ENCODE results near the gene SLC35F2.

SLC35F2 gene

DNA sequence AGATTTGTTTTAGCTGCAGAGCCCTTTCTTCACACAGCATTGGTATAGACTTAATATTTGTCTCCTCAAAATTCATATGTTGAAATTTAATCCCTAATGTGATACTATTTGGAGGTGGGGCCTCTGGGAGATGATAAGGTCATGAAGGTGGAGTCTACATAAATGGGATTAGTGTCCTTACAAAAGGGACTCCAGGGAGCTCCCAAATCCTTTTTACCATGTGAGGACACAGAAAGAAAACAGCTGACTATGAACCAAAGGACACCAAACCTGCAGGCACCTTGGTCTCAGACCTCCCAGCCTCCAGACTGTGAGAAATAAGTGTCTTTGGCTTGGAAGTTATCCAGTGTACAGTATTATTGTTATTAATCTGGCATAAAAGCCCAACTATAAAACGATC lies 10.2 kb downstream of the SLC35F2 start:
- Histone ChIP-seq H3K9me3 (replicated peaks; ENCODE audit: insufficient read depth, low read length) (no peaks in the 10 kb centered on the region), H3K4me3 (ENCODE audit: low read length) (no peak overlapping the region), H3K9me2 (replicated peaks; ENCODE audit: insufficient read depth, low read length) (no peaks in the 10 kb centered on the region), H3K4me1 (ENCODE audit: low read length) (peaks cover 14% of the 10 kb centered on the region), H3K36me3 (replicated peaks; ENCODE audit: insufficient read depth, low read length) (no peaks in the 10 kb centered on the region), H3K4me2 (ENCODE audit: low read depth, low read length) (no peak overlapping the region), H3K27me3 (replicated peaks; ENCODE audit: insufficient read depth, low read length) (no peaks in the 10 kb centered on the region), H3K9ac (ENCODE audit: low read length) (no peak overlapping the region), H3K79me2 (ENCODE audit: low read length) (peaks cover 93% of the 10 kb centered on the region), H3K27ac (ENCODE audit: low read length) (no peak overlapping the region), H4K20me1 (ENCODE audit: insufficient read depth, low read length) (peaks cover 9% of the 10 kb centered on the region; the same call in 1 of the 2 replicates), H2AFZ (ENCODE audit: low read length) (no peak overlapping the region), H3F3A (ENCODE audit: insufficient read depth, low read length) (peaks cover 3% of the 10 kb centered on the region; the same call in 1 of the 2 replicates)
- DNase-seq: no peak
- TF ChIP-seq EZH2phosphoT487 (IDR thresholded peaks at IDR 0.05; ENCODE audit: low read length) (no peak), CTCF (IDR thresholded peaks at IDR 0.05; ENCODE audit: low read length) (no peak)

- no peak overlapping the region for H3K9ac ChIP-seq (ENCODE audit: low read length)
- TF ChIP-seq CTCF (IDR thresholded peaks at IDR 0.05; ENCODE audit: low read length) (no peak), EZH2phosphoT487 (IDR thresholded peaks at IDR 0.05; ENCODE audit: low read length) (no peak), EZH2 (optimal IDR thresholded peaks at IDR 0.05; ENCODE audit: low read depth, low read length) (no peak)
- peaks cover 3% of the 10 kb centered on the region; the same call in 1 of the 2 replicates for H3F3A ChIP-seq (ENCODE audit: insufficient read depth, low read length)
- H3K79me2 ChIP-seq (ENCODE audit: low read length): peaks cover 93% of the 10 kb centered on the region
- H3K4me3 ChIP-seq (ENCODE audit: low read length): no peak overlapping the region
- H4K20me1 ChIP-seq (ENCODE audit: insufficient read depth, low read length): peaks cover 9% of the 10 kb centered on the region; the same call in 1 of the 2 replicates
- no peak overlapping the region for H2AFZ ChIP-seq (ENCODE audit: low read length)
- peaks cover 14% of the 10 kb centered on the region for H3K4me1 ChIP-seq (ENCODE audit: low read length)
- no peak overlapping the region for H3K4me2 ChIP-seq (ENCODE audit: low read depth, low read length)
- H3K27me3 ChIP-seq (replicated peaks; ENCODE audit: insufficient read depth, low read length): no peaks in the 10 kb centered on the region
- no peaks in the 10 kb centered on the region for H3K9me3 ChIP-seq (replicated peaks; ENCODE audit: insufficient read depth, low read length)
- no peaks in the 10 kb centered on the region for H3K36me3 ChIP-seq (replicated peaks; ENCODE audit: insufficient read depth, low read length)
- no peaks in the 10 kb centered on the region for H3K9me2 ChIP-seq (replicated peaks; ENCODE audit: insufficient read depth, low read length)
- no peak for DNase-seq
- no peak overlapping the region for H3K27ac ChIP-seq (ENCODE audit: low read length)
Measured at GRCh38 chr11:107847184-107847583, 11.4 kb downstream of the SLC35F2 start.

GRCh38 chr11:107844041-107844440 lies 14.5 kb downstream of the SLC35F2 start:
- Histone ChIP-seq H3K4me3 (ENCODE audit: low read length) (no peak overlapping the region), H3K9me2 (replicated peaks; ENCODE audit: insufficient read depth, low read length) (no peaks in the 10 kb centered on the region), H3K27me3 (replicated peaks; ENCODE audit: insufficient read depth, low read length) (no peaks in the 10 kb centered on the region), H3K27ac (ENCODE audit: low read length) (no peak overlapping the region), H2AFZ (ENCODE audit: low read length) (no peak overlapping the region), H3K4me1 (ENCODE audit: low read length) (peaks cover 14% of the 10 kb centered on the region), H3K79me2 (ENCODE audit: low read length) (peaks cover 92% of the 10 kb centered on the region), H3K9ac (ENCODE audit: low read length) (no peak overlapping the region), H3K4me2 (ENCODE audit: low read depth, low read length) (no peak overlapping the region), H3K36me3 (replicated peaks; ENCODE audit: insufficient read depth, low read length) (no peaks in the 10 kb centered on the region), H3F3A (ENCODE audit: insufficient read depth, low read length) (peaks cover 3% of the 10 kb centered on the region; the same call in 1 of the 2 replicates), H3K9me3 (replicated peaks; ENCODE audit: insufficient read depth, low read length) (no peaks in the 10 kb centered on the region), H4K20me1 (ENCODE audit: insufficient read depth, low read length) (0 out of 2 replicates have a peak, but pooled peaks cover 11% of the 10 kb centered on the region)
- TF ChIP-seq EZH2phosphoT487 (IDR thresholded peaks at IDR 0.05; ENCODE audit: low read length) (no peak), EZH2 (optimal IDR thresholded peaks at IDR 0.05; ENCODE audit: low read depth, low read length) (no peak), CTCF (IDR thresholded peaks at IDR 0.05; ENCODE audit: low read length) (no peak)
- no peak for DNase-seq

All from MM.1S (cell line).